Keratinocyte (primary cell): ENCODE measurements around the gene VAT1L. TPM values are rescaled to one million over a fixed set of nuclear protein-coding genes. Genes with fewer than 3 reads are reported as not detected.

Experiments used
- DNase-seq: peaks from one replicate; pipeline ENCODE4 v3.0.0-alpha.2; 2011; ENCODE audit warnings: low read depth, missing footprints, low spot score
- FAIRE-seq: peaks from 2 replicates; lab custom pipeline; 2011; peaks lifted over from hg19 to GRCh38; lab: Jason Lieb, UNC
- H2AFZ ChIP-seq: 2 replicates; pipeline ENCODE4 v1.6.0; 2012; ENCODE audit warnings: low read length, control low read depth, inconsistent platforms; ENCODE audit not compliant: control insufficient read depth
- H3K27ac ChIP-seq: 2 replicates; pipeline ENCODE4 v1.5.1; 2011; ENCODE audit warnings: low read length; ENCODE audit not compliant: control insufficient read depth, insufficient read depth
- H3K27me3 ChIP-seq: 3 replicates; pipeline ENCODE4 v1.6.0; 2011; ENCODE audit warnings: low read length; ENCODE audit not compliant: control insufficient read depth, insufficient read depth; ENCODE audit errors: extremely low read depth
- H3K36me3 ChIP-seq, 2 experiments: 2 replicates in 1 of 2; 3 replicates in 1 of 2; pipeline ENCODE4 v1.5.1; 2011; ENCODE audit warnings: low read length in 2 of 2, mild to moderate bottlenecking in 1 of 2; ENCODE audit not compliant: control insufficient read depth in 2 of 2, insufficient read depth in 2 of 2; ENCODE audit errors: extremely low read depth in 1 of 2
- H3K4me1 ChIP-seq: 3 replicates; pipeline ENCODE4 v1.5.1; 2011; ENCODE audit warnings: low read length; ENCODE audit not compliant: control insufficient read depth, insufficient read depth; ENCODE audit errors: extremely low read depth
- H3K4me2 ChIP-seq: 3 replicates; pipeline ENCODE4 v1.6.0; 2011; ENCODE audit warnings: low read depth, low read length; ENCODE audit not compliant: control insufficient read depth, insufficient read depth; ENCODE audit errors: extremely low read depth
- H3K4me3 ChIP-seq, 3 experiments: fragments of 200-600 bp in 1 of 3; sonication (generic) in 1 of 3; 2 replicates in 2 of 3; 3 replicates in 1 of 3; pipeline ENCODE4 v1.5.1; 2011 to 2016; ENCODE audit warnings: low read length in 3 of 3, mild to moderate bottlenecking in 3 of 3, control low read depth in 2 of 3, inconsistent platforms in 1 of 3, low read depth in 1 of 3, mixed read lengths in 1 of 3, mixed run types in 1 of 3, moderate library complexity in 1 of 3; ENCODE audit not compliant: control insufficient read depth in 2 of 3, insufficient read depth in 2 of 3; ENCODE audit errors: extremely low read depth in 1 of 3
- H3K79me2 ChIP-seq: 2 replicates; pipeline ENCODE4 v1.6.0; 2012; ENCODE audit warnings: low read length; ENCODE audit not compliant: control insufficient read depth, insufficient read depth
- H3K9ac ChIP-seq: 3 replicates; pipeline ENCODE4 v1.6.0; 2011; ENCODE audit warnings: low read length; ENCODE audit not compliant: control insufficient read depth, insufficient read depth; ENCODE audit errors: extremely low read depth
- H3K9me1 ChIP-seq: 3 replicates; pipeline ENCODE4 v1.6.0; 2011; ENCODE audit warnings: low read length; ENCODE audit not compliant: control insufficient read depth, insufficient read depth; ENCODE audit errors: extremely low read depth
- H3K9me3 ChIP-seq: 2 replicates; pipeline ENCODE4 v1.5.1; 2012; ENCODE audit warnings: low read depth, low read length; ENCODE audit not compliant: control insufficient read depth
- H4K20me1 ChIP-seq: 3 replicates; pipeline ENCODE4 v1.6.0; 2011; ENCODE audit warnings: low read length; ENCODE audit not compliant: control insufficient read depth, insufficient read depth; ENCODE audit errors: extremely low read depth
- EZH2 ChIP-seq: IDR thresholded peaks from one replicate; pipeline ENCODE4 v1.6.1; 2012; ENCODE audit warnings: inconsistent platforms, mild to moderate bottlenecking, low read length, moderate library complexity
- dilution Hi-C: fragments of 300-500 bp; cut with MboI; formaldehyde crosslinking; loops from one replicate; pipeline ENCODE4 v1.7.0; 2020; ENCODE audit warnings: low sequenced_read_pairs; ENCODE audit not compliant: extremely low pct_ligation_motif_present
- polyA plus RNA-seq, 5 experiments: library from polyadenylated mRNA; depleted of rRNA in 3 of 5; stranded (reverse) in 3 of 5; stranded (forward) in 1 of 5; unstranded in 1 of 5; fragments of >200 nt; gene quantifications; 1 replicate in 1 of 5; 2 replicates in 3 of 5; 3 replicates in 1 of 5; pipeline versions ENCODE4 v1.2.1 to v1.2.3, GENCODE V29; 2011 to 2012; ENCODE audit warnings: missing spikeins in 2 of 5, low read depth in 1 of 5, low replicate concordance in 1 of 5
- TF ChIP-seq, protein P1 (sequence below), 3 experiments: IDR thresholded peaks in 1 of 3; conservative IDR thresholded peaks in 1 of 3; optimal IDR thresholded peaks in 1 of 3; 2 replicates in 2 of 3; 3 replicates in 1 of 3; pipeline versions ENCODE3 to v1.5.1; 2011; ENCODE audit warnings: low read length in 3 of 3, mild to moderate bottlenecking in 3 of 3, moderate library complexity in 2 of 3, control low read depth in 1 of 3, inconsistent platforms in 1 of 3; ENCODE audit not compliant: insufficient read depth in 2 of 3; ENCODE audit errors: extremely low read depth in 1 of 3

Gene VAT1L
- polyA plus RNA-seq, 1 donor (not counting 4 experiments of a cell fraction or from before 2014, with no cell fraction given): not detected

DNA sequence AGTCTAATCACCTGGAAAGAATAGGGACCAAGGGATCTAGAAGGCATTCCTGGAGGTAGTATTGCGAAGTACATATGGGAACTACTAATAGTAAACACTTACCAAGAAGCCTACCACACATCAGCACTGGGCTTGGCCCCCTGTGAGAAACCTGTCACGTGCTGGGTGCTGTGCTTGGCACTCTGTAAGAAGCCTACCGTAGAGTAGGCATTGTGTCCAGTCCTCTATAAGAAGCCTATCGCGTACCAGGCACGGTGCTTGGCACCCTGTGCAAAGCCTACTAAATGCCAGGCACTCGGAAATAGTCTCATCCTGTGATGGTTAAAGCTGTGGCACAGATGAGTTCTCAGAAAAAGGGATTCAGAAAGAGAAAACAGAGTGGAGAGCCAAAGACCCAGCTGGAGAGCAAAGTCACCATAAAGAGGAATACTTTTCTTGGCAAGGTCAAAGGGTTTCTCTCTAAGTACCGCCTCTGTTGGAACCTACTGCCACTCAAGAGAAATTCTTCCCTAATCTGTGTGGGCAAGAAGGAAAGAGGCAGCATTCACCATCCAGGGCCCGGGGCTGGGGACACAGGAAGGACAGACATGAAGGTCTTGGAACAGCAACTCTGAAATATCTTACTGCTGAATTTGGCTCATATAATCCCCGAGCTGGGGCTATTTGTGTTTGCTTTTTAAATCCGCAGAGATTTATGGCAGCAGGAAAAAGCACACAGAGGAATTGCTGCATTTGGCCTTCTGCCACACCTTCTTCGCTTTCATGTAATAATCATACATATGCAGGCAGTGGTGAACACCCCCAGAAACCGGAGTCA is 81.8 kb downstream of the VAT1L start:
- no peaks in the 10 kb centered on the region for H3K9me1 ChIP-seq
- H4K20me1 ChIP-seq: no peaks in the 10 kb centered on the region
- no peak overlapping the region for H3K4me2 ChIP-seq
- no peak for FAIRE-seq
- no peak for DNase-seq
- TF ChIP-seq EZH2: no peak
- TF ChIP-seq, protein P1, sequence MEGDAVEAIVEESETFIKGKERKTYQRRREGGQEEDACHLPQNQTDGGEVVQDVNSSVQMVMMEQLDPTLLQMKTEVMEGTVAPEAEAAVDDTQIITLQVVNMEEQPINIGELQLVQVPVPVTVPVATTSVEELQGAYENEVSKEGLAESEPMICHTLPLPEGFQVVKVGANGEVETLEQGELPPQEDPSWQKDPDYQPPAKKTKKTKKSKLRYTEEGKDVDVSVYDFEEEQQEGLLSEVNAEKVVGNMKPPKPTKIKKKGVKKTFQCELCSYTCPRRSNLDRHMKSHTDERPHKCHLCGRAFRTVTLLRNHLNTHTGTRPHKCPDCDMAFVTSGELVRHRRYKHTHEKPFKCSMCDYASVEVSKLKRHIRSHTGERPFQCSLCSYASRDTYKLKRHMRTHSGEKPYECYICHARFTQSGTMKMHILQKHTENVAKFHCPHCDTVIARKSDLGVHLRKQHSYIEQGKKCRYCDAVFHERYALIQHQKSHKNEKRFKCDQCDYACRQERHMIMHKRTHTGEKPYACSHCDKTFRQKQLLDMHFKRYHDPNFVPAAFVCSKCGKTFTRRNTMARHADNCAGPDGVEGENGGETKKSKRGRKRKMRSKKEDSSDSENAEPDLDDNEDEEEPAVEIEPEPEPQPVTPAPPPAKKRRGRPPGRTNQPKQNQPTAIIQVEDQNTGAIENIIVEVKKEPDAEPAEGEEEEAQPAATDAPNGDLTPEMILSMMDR (optimal IDR thresholded peaks at IDR 0.05 in 1 of 3, IDR thresholded peaks at IDR 0.05 in 1 of 3, conservative IDR thresholded peaks at IDR 0.05 in 1 of 3; ENCODE audit: extremely low read depth in 1 of 3, insufficient read depth in 2 of 3, low read length in 3 of 3): no peak
- no peaks in the 10 kb centered on the region for H3K4me1 ChIP-seq
- H3K27ac ChIP-seq: no peak overlapping the region
- dilution Hi-C loops: no loop called here
- H3K9me3 ChIP-seq: no peaks in the 10 kb centered on the region
- H2AFZ ChIP-seq: no peak overlapping the region
- no peak overlapping the region for H3K9ac ChIP-seq
- no peaks in the 10 kb centered on the region for H3K79me2 ChIP-seq
- H3K4me3 ChIP-seq: no peak overlapping the region
- no peaks in the 10 kb centered on the region for H3K27me3 ChIP-seq
- H3K36me3 ChIP-seq: no peaks in the 10 kb centered on the region

DNA sequence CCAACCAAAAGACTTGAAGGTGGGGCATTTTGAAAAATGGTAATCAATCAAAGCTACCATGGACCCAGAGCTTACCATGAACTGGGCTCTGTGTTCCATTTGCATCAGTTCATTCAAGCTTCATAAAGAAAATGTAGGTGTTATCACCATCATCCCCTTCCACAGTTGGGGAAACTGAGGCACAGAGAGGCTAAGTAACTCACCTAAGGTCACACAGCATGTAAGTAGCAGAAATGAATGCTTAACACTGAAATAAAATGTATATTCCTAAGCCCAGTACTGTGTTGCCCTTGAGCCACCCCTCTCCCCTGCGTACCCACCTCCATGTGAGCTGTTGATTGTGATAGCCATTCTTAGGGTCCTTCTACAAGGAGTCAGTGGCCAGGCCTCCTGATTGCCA is 83.6 kb downstream of the VAT1L start:
- no peaks in the 10 kb centered on the region for H3K79me2 ChIP-seq
- H2AFZ ChIP-seq: no peak overlapping the region
- no peak overlapping the region for H3K27ac ChIP-seq
- H3K9me1 ChIP-seq: no peaks in the 10 kb centered on the region
- no peak overlapping the region for H3K4me3 ChIP-seq
- H3K4me2 ChIP-seq: no peak overlapping the region
- H3K4me1 ChIP-seq: no peaks in the 10 kb centered on the region
- DNase-seq (no peak), FAIRE-seq (no peak)
- H4K20me1 ChIP-seq: no peaks in the 10 kb centered on the region
- no peak overlapping the region for H3K9ac ChIP-seq
- dilution Hi-C loops: no loop called here
- no peaks in the 10 kb centered on the region for H3K9me3 ChIP-seq
- no peaks in the 10 kb centered on the region for H3K27me3 ChIP-seq
- H3K36me3 ChIP-seq: no peaks in the 10 kb centered on the region
- TF ChIP-seq EZH2: no peak
- TF ChIP-seq, protein P1 (optimal IDR thresholded peaks at IDR 0.05 in 1 of 3, IDR thresholded peaks at IDR 0.05 in 1 of 3, conservative IDR thresholded peaks at IDR 0.05 in 1 of 3; ENCODE audit: extremely low read depth in 1 of 3, insufficient read depth in 2 of 3, low read length in 3 of 3): no peak
